Measurements from ENCODE around the gene DGCR2. TPM values are rescaled to one million over a fixed set of nuclear protein-coding genes. Genes with fewer than 3 reads are reported as not detected.
"Not testable (repeated sequence)": the region's sequence is repeated elsewhere in the genome, so short reads cannot be mapped to it uniquely, and the experiment has no call there.

The DGCR2 gene
- polyA plus RNA-seq, 1 experiment = 44.3 TPM

- H3K36me3 ChIP-seq (ENCODE audit: control insufficient read depth, insufficient read depth, low read length) = no peaks in the 10 kb centered on the region
- CTCF ChIA-PET = no interaction called here
- no peak overlapping the region for H3K4me3 ChIP-seq (ENCODE audit: low read depth, low read length)
- no peak for DNase-seq (ENCODE audit: low read depth)
- POLR2A ChIA-PET = no interaction called here
- H3K27me3 ChIP-seq (ENCODE audit: control insufficient read depth, insufficient read depth, low read length) = peaks cover 18% of the 10 kb centered on the region
- TF ChIP-seq, protein P1, sequence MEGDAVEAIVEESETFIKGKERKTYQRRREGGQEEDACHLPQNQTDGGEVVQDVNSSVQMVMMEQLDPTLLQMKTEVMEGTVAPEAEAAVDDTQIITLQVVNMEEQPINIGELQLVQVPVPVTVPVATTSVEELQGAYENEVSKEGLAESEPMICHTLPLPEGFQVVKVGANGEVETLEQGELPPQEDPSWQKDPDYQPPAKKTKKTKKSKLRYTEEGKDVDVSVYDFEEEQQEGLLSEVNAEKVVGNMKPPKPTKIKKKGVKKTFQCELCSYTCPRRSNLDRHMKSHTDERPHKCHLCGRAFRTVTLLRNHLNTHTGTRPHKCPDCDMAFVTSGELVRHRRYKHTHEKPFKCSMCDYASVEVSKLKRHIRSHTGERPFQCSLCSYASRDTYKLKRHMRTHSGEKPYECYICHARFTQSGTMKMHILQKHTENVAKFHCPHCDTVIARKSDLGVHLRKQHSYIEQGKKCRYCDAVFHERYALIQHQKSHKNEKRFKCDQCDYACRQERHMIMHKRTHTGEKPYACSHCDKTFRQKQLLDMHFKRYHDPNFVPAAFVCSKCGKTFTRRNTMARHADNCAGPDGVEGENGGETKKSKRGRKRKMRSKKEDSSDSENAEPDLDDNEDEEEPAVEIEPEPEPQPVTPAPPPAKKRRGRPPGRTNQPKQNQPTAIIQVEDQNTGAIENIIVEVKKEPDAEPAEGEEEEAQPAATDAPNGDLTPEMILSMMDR (IDR thresholded peaks at IDR 0.05; ENCODE audit: insufficient read depth, low read depth, low read length) = no peak
Measured at GRCh38 chr22:19167106-19167869, 45.1 kb upstream of the DGCR2 start.

- Histone ChIP-seq H3K4me3 (ENCODE audit: low read depth, low read length) (no peak overlapping the region), H3K27me3 (ENCODE audit: control insufficient read depth, insufficient read depth, low read length) (peaks cover 19% of the 10 kb centered on the region), H3K36me3 (ENCODE audit: control insufficient read depth, insufficient read depth, low read length) (no peaks in the 10 kb centered on the region)
- TF ChIP-seq, protein P1 (IDR thresholded peaks at IDR 0.05; ENCODE audit: insufficient read depth, low read depth, low read length) = no peak
- ChIA-PET CTCF (no interaction called here), POLR2A (no interaction called here)
- DNase-seq (ENCODE audit: low read depth) = no peak
Measured at GRCh38 chr22:19166421-19166820, 44.2 kb upstream of the DGCR2 start.

GRCh38 chr22:19164425-19164824 is 42.2 kb upstream of the DGCR2 start:
- ChIA-PET POLR2A (no interaction called here), CTCF (no interaction called here)
- Histone ChIP-seq H3K36me3 (ENCODE audit: control insufficient read depth, insufficient read depth, low read length) (no peaks in the 10 kb centered on the region), H3K27me3 (ENCODE audit: control insufficient read depth, insufficient read depth, low read length) (peaks cover 19% of the 10 kb centered on the region), H3K4me3 (ENCODE audit: low read depth, low read length) (no peak overlapping the region)
- no peak for DNase-seq (ENCODE audit: low read depth)
- TF ChIP-seq, protein P1 (IDR thresholded peaks at IDR 0.05; ENCODE audit: insufficient read depth, low read depth, low read length) = no peak

DNA sequence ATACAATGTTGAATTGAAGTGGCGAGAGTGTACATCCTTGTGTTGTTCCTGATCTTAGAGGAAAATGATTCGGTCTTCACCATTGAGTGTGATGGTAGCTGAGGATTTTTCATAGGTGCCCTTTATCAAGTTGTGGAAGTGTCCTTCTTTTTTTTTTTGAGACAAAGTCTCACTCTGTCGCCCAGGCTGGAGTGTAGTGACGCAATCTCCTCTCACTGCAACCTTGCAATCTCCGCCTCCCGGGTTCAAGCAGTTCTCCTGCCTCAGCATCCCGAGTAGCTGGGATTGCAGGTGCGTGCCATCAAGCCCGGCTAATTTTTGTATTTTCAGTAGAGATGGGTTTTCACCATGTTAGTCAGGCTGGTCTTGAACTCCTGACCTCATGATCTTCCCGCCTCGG is 36.4 kb upstream of the DGCR2 start:
- POLR2A ChIA-PET; H3K4me3 ChIP-seq (ENCODE audit: low read depth, low read length); H3K27me3 ChIP-seq (ENCODE audit: control insufficient read depth, insufficient read depth, low read length); H3K36me3 ChIP-seq (ENCODE audit: control insufficient read depth, insufficient read depth, low read length); DNase-seq (ENCODE audit: low read depth): not testable (repeated sequence)
- CTCF ChIA-PET = interaction anchor here (1.5 kb wide), 1 partner anchor 14 kb away, joined by 4 read pairs; the partner anchor contains the start of gene ESS2

GRCh38 chr22:19156109-19156508 is 33.9 kb upstream of the DGCR2 start:
- CTCF ChIA-PET = interaction anchor here (0.6 kb wide), 1 partner anchor 24 kb away, joined by 3 read pairs; no protein-coding TSS in a partner anchor

DNA sequence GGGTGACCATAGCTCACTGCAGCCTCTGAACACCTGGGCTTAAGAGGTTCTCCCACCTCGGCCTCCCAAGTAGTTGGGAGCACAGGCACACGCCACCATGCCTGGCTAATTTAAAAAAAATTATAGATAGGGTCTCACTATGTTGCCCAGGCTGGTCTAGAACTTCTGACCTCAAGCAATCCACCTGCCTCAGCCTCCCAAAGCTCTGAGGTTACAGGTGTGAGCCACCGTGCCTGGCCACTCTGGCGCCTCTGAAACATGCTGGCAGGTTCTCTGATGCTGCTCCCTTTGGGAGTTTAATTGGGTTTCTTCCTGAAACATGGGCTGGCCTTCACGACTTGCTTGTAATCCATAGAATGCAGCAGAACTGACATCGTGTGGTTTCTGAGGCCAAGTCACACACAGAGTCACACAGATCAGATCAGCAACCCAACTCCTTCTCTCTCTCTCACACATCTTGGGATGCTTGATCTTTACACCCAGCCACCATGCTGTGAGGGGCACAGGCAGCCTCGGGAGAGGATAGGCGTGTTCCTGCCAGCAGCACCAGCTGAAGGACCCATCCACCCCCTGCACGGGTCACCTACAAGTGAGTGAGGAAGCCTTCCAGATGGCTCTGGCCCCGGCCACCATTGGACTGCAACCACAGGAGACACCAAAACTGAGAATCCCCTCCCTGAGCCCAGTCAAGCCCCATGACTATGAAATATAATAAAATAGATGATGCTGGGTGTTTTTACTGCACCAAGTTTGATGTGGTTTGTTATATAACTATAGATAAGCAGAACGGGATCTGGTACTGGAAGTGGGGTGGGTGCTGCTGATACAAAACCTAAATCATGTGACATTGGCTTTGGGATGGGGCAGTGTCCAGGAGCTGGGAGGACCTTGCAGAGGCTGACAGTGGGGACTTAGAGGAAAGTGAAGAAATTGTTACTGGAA is 31.0 kb upstream of the DGCR2 start:
- H3K27me3 ChIP-seq (ENCODE audit: control insufficient read depth, insufficient read depth, low read length) = peaks cover 28% of the 10 kb centered on the region
- CTCF ChIA-PET = interaction anchor here (2.9 kb wide), 1 partner anchor 8 kb away, joined by 14 read pairs; the partner anchor contains the start of gene ESS2
- DNase-seq (ENCODE audit: low read depth) = no peak
- H3K36me3 ChIP-seq (ENCODE audit: control insufficient read depth, insufficient read depth, low read length) = no peaks in the 10 kb centered on the region
- POLR2A ChIA-PET = no interaction called here
- no peak overlapping the region for H3K4me3 ChIP-seq (ENCODE audit: low read depth, low read length)
- TF ChIP-seq, protein P1 (IDR thresholded peaks at IDR 0.05; ENCODE audit: insufficient read depth, low read depth, low read length) = no peak

More at GRCh38 chr22:19156109-19156508, 33.9 kb upstream of the DGCR2 start:
- peaks cover 12% of the 10 kb centered on the region for H3K27me3 ChIP-seq (ENCODE audit: control insufficient read depth, insufficient read depth, low read length)
- POLR2A ChIA-PET; H3K36me3 ChIP-seq (ENCODE audit: control insufficient read depth, insufficient read depth, low read length); H3K4me3 ChIP-seq (ENCODE audit: low read depth, low read length); DNase-seq (ENCODE audit: low read depth): not testable (repeated sequence)
